Neural progenitor cell (in vitro differentiated cells): ENCODE measurements around the gene EVA1A. TPM values are rescaled to one million over a fixed set of nuclear protein-coding genes. Genes with fewer than 3 reads are reported as not detected.

Experiments used
- DNase-seq: peaks from one replicate; pipeline ENCODE4 v3.0.0-alpha.2; 2016; ENCODE audit warnings: low spot score
- H2AFZ ChIP-seq: fragments of 200-600 bp; sonication (generic); replicated peaks from 2 replicates; pipeline ENCODE4 v1.6.1; 2016; ENCODE audit warnings: antibody characterized with exemption
- H3F3A ChIP-seq: fragments of 200-600 bp; sonication (generic); 2 replicates; pipeline ENCODE4 v1.6.1; 2016; ENCODE audit warnings: antibody characterized with exemption, low read depth
- H3K27ac ChIP-seq: fragments of 200-600 bp; sonication (generic); 2 replicates; pipeline ENCODE4 v1.5.1; 2016; ENCODE audit warnings: mild to moderate bottlenecking
- H3K27me3 ChIP-seq: fragments of 200-600 bp; sonication (generic); 2 replicates; pipeline ENCODE4 v1.6.1; 2016; ENCODE audit warnings: mild to moderate bottlenecking, moderate library complexity
- H3K36me3 ChIP-seq: fragments of 200-600 bp; sonication (generic); 2 replicates; pipeline ENCODE4 v1.5.1; 2016
- H3K4me1 ChIP-seq: fragments of 200-600 bp; sonication (generic); 2 replicates; pipeline ENCODE4 v1.6.1; 2016; ENCODE audit warnings: mixed run types
- H3K4me2 ChIP-seq: fragments of 200-600 bp; sonication (generic); 2 replicates; pipeline ENCODE4 v1.6.1; 2016
- H3K4me3 ChIP-seq: fragments of 200-600 bp; sonication (generic); 2 replicates; pipeline ENCODE4 v1.5.1; 2016
- H3K79me2 ChIP-seq: fragments of 200-600 bp; sonication (generic); 2 replicates; pipeline ENCODE4 v1.6.1; 2016; ENCODE audit warnings: low read depth
- H3K9ac ChIP-seq: fragments of 200-600 bp; sonication (generic); 2 replicates; pipeline ENCODE4 v1.6.1; 2016
- H3K9me3 ChIP-seq: fragments of 200-600 bp; sonication (generic); 2 replicates; pipeline ENCODE4 v1.5.1; 2016; ENCODE audit warnings: low read depth
- H4K20me1 ChIP-seq: fragments of 200-600 bp; sonication (generic); 2 replicates; pipeline ENCODE4 v1.6.1; 2016; ENCODE audit warnings: low read depth
- H3K27ac Mint-ChIP-seq: 3 replicates; pipeline ENCODE4 v1.8.0; 2021; ENCODE audit warnings: mixed read lengths
- H3K27me3 Mint-ChIP-seq: 2 replicates; pipeline ENCODE4 v1.8.0; 2022; ENCODE audit warnings: low read depth, mild to moderate bottlenecking, inconsistent platforms, moderate library complexity, mixed read lengths; ENCODE audit not compliant: insufficient read depth
- H3K36me3 Mint-ChIP-seq: 3 replicates; pipeline ENCODE4 v1.8.0; 2021; ENCODE audit warnings: mixed read lengths
- H3K4me1 Mint-ChIP-seq: 3 replicates; pipeline ENCODE4 v1.8.0; 2021; ENCODE audit warnings: mixed read lengths
- H3K4me3 Mint-ChIP-seq: 3 replicates; pipeline ENCODE4 v1.8.0; 2021; ENCODE audit warnings: mild to moderate bottlenecking, moderate library complexity, mixed read lengths
- H3K9me3 Mint-ChIP-seq: 3 replicates; pipeline ENCODE4 v1.8.0; 2020; ENCODE audit warnings: mixed read lengths
- CTCF ChIP-seq: fragments of 200-600 bp; sonication (generic); IDR thresholded peaks from 2 replicates; pipeline ENCODE4 v1.5.1; 2017; ENCODE audit warnings: antibody characterized with exemption, mild to moderate bottlenecking
- EZH2 ChIP-seq: fragments of 200-600 bp; sonication (generic); IDR thresholded peaks from 2 replicates; pipeline ENCODE4 v1.6.1; 2017; ENCODE audit warnings: antibody characterized with exemption, mild to moderate bottlenecking, moderate library complexity
- EZH2phosphoT487 ChIP-seq: fragments of 200-600 bp; sonication (generic); IDR thresholded peaks from 2 replicates; pipeline ENCODE4 v1.6.1; 2017; ENCODE audit warnings: antibody characterized with exemption
- total RNA-seq: library from RNA; depleted of rRNA; stranded (reverse); fragments of >200 nt; gene quantifications from 2 replicates; pipeline ENCODE4 v1.2.3, GENCODE V29; 2015; ENCODE audit warnings: low replicate concordance

The EVA1A gene
- total RNA-seq, 1 donor from 2014 or later: 2.8 TPM

DNA sequence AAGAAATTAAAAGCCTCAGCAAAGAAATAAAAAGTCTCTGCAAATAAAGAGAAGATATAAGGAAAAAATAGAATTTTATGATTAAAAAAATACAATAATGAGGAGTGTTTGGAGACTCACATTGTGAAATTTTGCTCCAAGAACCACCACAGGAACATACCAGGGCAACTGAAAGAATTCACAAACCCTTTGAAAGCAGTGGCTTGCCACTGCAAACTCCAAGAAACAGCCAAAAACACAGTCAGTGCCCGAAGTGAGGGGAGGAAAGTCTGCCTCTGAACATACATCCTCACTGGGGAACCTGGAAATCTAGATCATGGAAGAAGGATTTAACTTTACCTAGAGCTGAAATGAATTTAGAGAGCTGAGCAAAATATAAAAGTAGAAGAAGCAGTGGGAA, 33.1 kb downstream of the EVA1A start:
- Mint-ChIP-seq H3K9me3 (no peaks in the 10 kb centered on the region), H3K4me1 (peaks cover 6% of the 10 kb centered on the region), H3K27ac (no peak overlapping the region), H3K27me3 (no peaks in the 10 kb centered on the region), H3K36me3 (peaks cover 2% of the 10 kb centered on the region), H3K4me3 (no peak overlapping the region)
- no peak overlapping the region for H3K4me3 ChIP-seq
- H3K27me3 ChIP-seq: no peaks in the 10 kb centered on the region
- H4K20me1 ChIP-seq: no peaks in the 10 kb centered on the region
- no peak for TF ChIP-seq EZH2phosphoT487
- no peak for TF ChIP-seq EZH2
- TF ChIP-seq CTCF: no peak
- no peaks in the 10 kb centered on the region for H3K36me3 ChIP-seq
- DNase-seq: no peak
- H3K79me2 ChIP-seq: no peaks in the 10 kb centered on the region
- H3K4me1 ChIP-seq: no peaks in the 10 kb centered on the region
- no peak overlapping the region for H3K9ac ChIP-seq
- H3K27ac ChIP-seq: no peak overlapping the region
- no peaks in the 10 kb centered on the region for H3K9me3 ChIP-seq
- no peak overlapping the region for H3K4me2 ChIP-seq
- no peak overlapping the region for H2AFZ ChIP-seq
- no peaks in the 10 kb centered on the region for H3F3A ChIP-seq

- H3K4me2 ChIP-seq: no peak overlapping the region
- no peaks in the 10 kb centered on the region for H3K36me3 ChIP-seq
- no peaks in the 10 kb centered on the region for H3F3A ChIP-seq
- H2AFZ ChIP-seq: no peak overlapping the region
- H3K27me3 ChIP-seq: no peaks in the 10 kb centered on the region
- TF ChIP-seq CTCF: no peak
- no peak for TF ChIP-seq EZH2phosphoT487
- no peak for TF ChIP-seq EZH2
- no peaks in the 10 kb centered on the region for H3K9me3 ChIP-seq
- Mint-ChIP-seq H3K36me3 (peaks cover 2% of the 10 kb centered on the region), H3K4me1 (peaks cover 6% of the 10 kb centered on the region), H3K4me3 (no peak overlapping the region), H3K9me3 (no peaks in the 10 kb centered on the region), H3K27ac (no peak overlapping the region), H3K27me3 (no peaks in the 10 kb centered on the region)
- H3K4me1 ChIP-seq: no peaks in the 10 kb centered on the region
- H3K79me2 ChIP-seq: no peaks in the 10 kb centered on the region
- DNase-seq: no peak
- no peak overlapping the region for H3K4me3 ChIP-seq
- H3K27ac ChIP-seq: no peak overlapping the region
- H4K20me1 ChIP-seq: no peaks in the 10 kb centered on the region
- no peak overlapping the region for H3K9ac ChIP-seq
Measured at GRCh38 chr2:75526842-75527241, 33.9 kb downstream of the EVA1A start.

DNA sequence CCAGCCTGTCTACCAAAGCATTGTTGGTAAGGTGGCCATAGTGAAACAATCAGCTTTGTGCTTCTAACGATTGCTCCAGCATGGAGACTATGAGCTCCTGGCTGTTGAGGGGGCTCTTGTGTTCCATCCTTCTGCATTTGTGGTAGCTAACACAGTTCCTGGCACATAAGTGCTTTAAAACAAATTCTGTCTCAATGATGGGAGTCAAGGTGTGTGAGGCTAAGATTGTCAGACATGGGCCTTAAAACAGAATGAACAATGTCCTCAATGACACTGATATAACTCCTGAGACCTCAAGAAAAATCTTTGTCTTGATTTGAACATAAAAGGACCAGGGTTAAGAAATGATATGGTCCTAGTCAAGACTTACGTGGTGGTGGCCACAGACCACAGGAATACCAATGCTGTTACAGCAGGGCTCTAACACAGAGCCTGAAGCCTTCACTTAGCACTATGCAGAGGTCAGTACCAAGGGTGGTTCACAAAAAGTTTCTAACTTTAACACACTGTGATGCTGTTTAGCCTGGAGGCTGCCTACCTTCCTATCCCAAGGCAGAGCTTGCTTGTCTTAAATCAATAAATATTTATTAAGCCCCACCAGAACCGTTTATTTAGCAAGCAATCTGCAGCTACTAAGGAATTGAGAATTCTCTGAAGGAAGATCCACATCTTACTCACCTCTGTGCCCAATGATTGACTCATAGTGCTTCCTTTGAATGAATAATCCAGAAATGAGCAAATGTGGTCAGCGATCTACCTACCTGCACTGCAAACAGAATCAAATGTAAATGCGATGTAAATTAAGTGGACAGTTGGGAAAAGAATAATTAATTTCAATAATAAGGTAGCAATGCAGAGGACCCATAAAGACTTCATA, 35.1 kb downstream of the EVA1A start:
- Mint-ChIP-seq H3K9me3 (no peaks in the 10 kb centered on the region), H3K4me1 (peaks cover 6% of the 10 kb centered on the region), H3K36me3 (peaks cover 1% of the 10 kb centered on the region), H3K27me3 (no peaks in the 10 kb centered on the region), H3K27ac (no peak overlapping the region), H3K4me3 (no peak overlapping the region)
- no peaks in the 10 kb centered on the region for H4K20me1 ChIP-seq
- H3F3A ChIP-seq: no peaks in the 10 kb centered on the region
- H3K27ac ChIP-seq: no peak overlapping the region
- no peak overlapping the region for H3K9ac ChIP-seq
- no peaks in the 10 kb centered on the region for H3K27me3 ChIP-seq
- H2AFZ ChIP-seq: no peak overlapping the region
- no peaks in the 10 kb centered on the region for H3K9me3 ChIP-seq
- TF ChIP-seq EZH2 (no peak), CTCF (no peak), EZH2phosphoT487 (no peak)
- no peak for DNase-seq
- no peaks in the 10 kb centered on the region for H3K4me1 ChIP-seq
- no peak overlapping the region for H3K4me2 ChIP-seq
- H3K36me3 ChIP-seq: no peaks in the 10 kb centered on the region
- no peak overlapping the region for H3K4me3 ChIP-seq
- no peaks in the 10 kb centered on the region for H3K79me2 ChIP-seq
